ENCODE measurements around the gene HOXB7. TPM values are rescaled to one million over a fixed set of nuclear protein-coding genes. Genes with fewer than 3 reads are reported as not detected.

Gene HOXB7
- total RNA-seq, 1 donor from 2014 or later: 8.1 TPM

- DNase-seq (ENCODE audit: low spot score): no peak
- intact Hi-C loops (cut with DNase I): no loop called here
- ATAC-seq: peak; percentile 55
Measured at GRCh38 chr17:48564188-48565021, 46.4 kb downstream of the HOXB7 start.

- ATAC-seq (no peak), DNase-seq (ENCODE audit: low spot score) (no peak)
- intact Hi-C loops (cut with DNase I): no loop called here
Measured at GRCh38 chr17:48563867-48564187, 47.0 kb downstream of the HOXB7 start.

- DNase-seq (ENCODE audit: low spot score) (no peak), ATAC-seq (no peak)
- intact Hi-C loops (cut with DNase I): no loop called here
Measured at GRCh38 chr17:48563385-48563838, 47.4 kb downstream of the HOXB7 start.

GRCh38 chr17:48562934-48563333 is 47.9 kb downstream of the HOXB7 start:
- ATAC-seq (no peak), DNase-seq (ENCODE audit: low spot score) (no peak)
- intact Hi-C loops (cut with DNase I): no loop called here

GRCh38 chr17:48561884-48562810 is 48.7 kb downstream of the HOXB7 start:
- DNase-seq (ENCODE audit: low spot score) (no peak), ATAC-seq (no peak)
- intact Hi-C loops (cut with DNase I): no loop called here

- ATAC-seq: no peak
- no peak for DNase-seq (ENCODE audit: low spot score)
- intact Hi-C loops (cut with DNase I): no loop called here
Measured at GRCh38 chr17:48559840-48560817, 50.7 kb downstream of the HOXB7 start.

- DNase-seq (ENCODE audit: low spot score) (no peak), ATAC-seq (no peak)
- intact Hi-C loops (cut with DNase I): no loop called here
Measured at GRCh38 chr17:48559122-48559839, 51.5 kb downstream of the HOXB7 start.

- intact Hi-C loops (cut with DNase I): no loop called here
- no peak for ATAC-seq
- no peak for DNase-seq (ENCODE audit: low spot score)
Measured at GRCh38 chr17:48558831-48559121, 52.0 kb downstream of the HOXB7 start.

- ATAC-seq: no peak
- intact Hi-C loops (cut with DNase I): no loop called here
- DNase-seq (ENCODE audit: low spot score): no peak
Measured at GRCh38 chr17:48558057-48558830, 52.6 kb downstream of the HOXB7 start.

Small RNA genes lying within 50 kb of the gene (microRNA-seq; reads per million reads assigned to microRNA genes)
- gene MIR196A1: not detected

Other genes with a start within 250 kb of the HOXB7 start
- gene SKAP1, start 180.8 kb downstream of the HOXB7 start, total RNA-seq: 7.4 TPM
- not detected for gene HOXB1, start 80.0 kb downstream of the HOXB7 start, total RNA-seq
- 23.1 TPM for gene HOXB2, start 65.9 kb downstream of the HOXB7 start, total RNA-seq
- 8.8 TPM for gene HOXB4, start 32.7 kb downstream of the HOXB7 start, total RNA-seq
- 25.6 TPM for gene HOXB3, start 20.8 kb downstream of the HOXB7 start, total RNA-seq
- gene HOXB5, start 17.2 kb downstream of the HOXB7 start, total RNA-seq: 2.4 TPM
- 6.3 TPM for gene HOXB6, start 6.0 kb downstream of the HOXB7 start, total RNA-seq
- 0.98 TPM for gene HOXB8, start 4.3 kb upstream of the HOXB7 start, total RNA-seq
- gene HOXB9, start 15.3 kb upstream of the HOXB7 start, total RNA-seq: 0.18 TPM
- not detected for gene PRAC1, start 111.5 kb upstream of the HOXB7 start, total RNA-seq
- not detected for gene PRAC2, start 112.2 kb upstream of the HOXB7 start, total RNA-seq
- gene HOXB13, start 117.7 kb upstream of the HOXB7 start, total RNA-seq: not detected
- 0.27 TPM for gene TTLL6, start 206.2 kb upstream of the HOXB7 start, total RNA-seq
- 206 TPM for gene CALCOCO2, start 220.0 kb upstream of the HOXB7 start, total RNA-seq